Trophoblast cell (in vitro differentiated cells and primary cell): ENCODE measurements around the gene ABI3.

ENCODE experiments used
- DNase-seq, 2 donors: peaks; one replicate each; pipeline ENCODE4 v3.0.0-alpha.2; 2016
- H2AFZ ChIP-seq: 2 replicates; pipeline ENCODE4 v1.6.1; 2013; ENCODE audit warnings: low read length, moderate library complexity, mild to moderate bottlenecking; ENCODE audit not compliant: insufficient read depth, poor library complexity
- H2AK5ac ChIP-seq: 2 replicates; pipeline ENCODE4 v1.6.1; 2013; ENCODE audit warnings: mild to moderate bottlenecking, low read length
- H2BK120ac ChIP-seq: 2 replicates; pipeline ENCODE4 v1.6.1; 2013; ENCODE audit warnings: low read length, mild to moderate bottlenecking, moderate library complexity; ENCODE audit not compliant: insufficient read depth, poor library complexity
- H2BK12ac ChIP-seq: 2 replicates; pipeline ENCODE4 v1.6.1; 2013; ENCODE audit warnings: mild to moderate bottlenecking, low read length, moderate library complexity
- H2BK5ac ChIP-seq: 2 replicates; pipeline ENCODE4 v1.6.1; 2013; ENCODE audit warnings: low read length, low read depth, moderate library complexity, mild to moderate bottlenecking; ENCODE audit not compliant: poor library complexity
- H3K14ac ChIP-seq: 2 replicates; pipeline ENCODE4 v1.6.1; 2013; ENCODE audit warnings: mild to moderate bottlenecking, low read length
- H3K18ac ChIP-seq: 2 replicates; pipeline ENCODE4 v1.6.1; 2013; ENCODE audit warnings: mild to moderate bottlenecking, low read length
- H3K23ac ChIP-seq: 2 replicates; pipeline ENCODE4 v1.6.1; 2013; ENCODE audit warnings: low read length
- H3K27ac ChIP-seq: 2 replicates; pipeline ENCODE4 v1.5.1; 2013; ENCODE audit warnings: low read depth, mild to moderate bottlenecking, inconsistent platforms, low read length, moderate library complexity
- H3K27me3 ChIP-seq: 2 replicates; pipeline ENCODE4 v1.6.1; 2013; ENCODE audit warnings: inconsistent platforms, mild to moderate bottlenecking, low read length, moderate library complexity; ENCODE audit not compliant: insufficient read depth
- H3K36me3 ChIP-seq, 2 experiments: 1 replicate in 1 of 2; 2 replicates in 1 of 2; pipeline ENCODE4 v1.6.1; 2013; ENCODE audit warnings: low read length in 2 of 2, mild to moderate bottlenecking in 2 of 2, moderate library complexity in 1 of 2; ENCODE audit not compliant: insufficient read depth in 2 of 2, control insufficient read depth in 1 of 2
- H3K4ac ChIP-seq: 2 replicates; pipeline ENCODE4 v1.6.1; 2013; ENCODE audit warnings: low read depth, mild to moderate bottlenecking, low read length, moderate library complexity
- H3K4me1 ChIP-seq, 2 experiments: 1 replicate in 1 of 2; 2 replicates in 1 of 2; pipeline ENCODE4 v1.6.1; 2013; ENCODE audit warnings: low read length in 2 of 2, mild to moderate bottlenecking in 2 of 2, moderate library complexity in 1 of 2; ENCODE audit not compliant: insufficient read depth in 2 of 2, control insufficient read depth in 1 of 2
- H3K4me2 ChIP-seq: 2 replicates; pipeline ENCODE4 v1.6.1; 2013; ENCODE audit warnings: inconsistent platforms, mild to moderate bottlenecking, low read length, moderate library complexity
- H3K4me3 ChIP-seq: 2 replicates; pipeline ENCODE4 v1.5.1; 2013; ENCODE audit warnings: mild to moderate bottlenecking, low read depth, low read length, inconsistent platforms
- H3K79me1 ChIP-seq: one replicate; pipeline ENCODE4 v1.6.1; 2013; ENCODE audit warnings: low read length
- H3K79me2 ChIP-seq: 2 replicates; pipeline ENCODE4 v1.6.1; 2013; ENCODE audit warnings: low read length, mild to moderate bottlenecking; ENCODE audit not compliant: control insufficient read depth, insufficient read depth, poor library complexity
- H3K9ac ChIP-seq: 2 replicates; pipeline ENCODE4 v1.6.1; 2013; ENCODE audit warnings: mild to moderate bottlenecking, low read length
- H3K9me3 ChIP-seq: 2 replicates; pipeline ENCODE4 v1.6.1; 2013; ENCODE audit warnings: low read depth, mild to moderate bottlenecking, control low read depth, inconsistent platforms, low read length; ENCODE audit not compliant: insufficient read depth
- H4K12ac ChIP-seq: 2 replicates; pipeline ENCODE4 v1.6.1; 2013; ENCODE audit warnings: low read depth, mild to moderate bottlenecking, low read length, moderate library complexity
- H4K8ac ChIP-seq: 2 replicates; pipeline ENCODE4 v1.6.1; 2013; ENCODE audit warnings: low read depth, mild to moderate bottlenecking, low read length, moderate library complexity
- H4K91ac ChIP-seq: one replicate; pipeline ENCODE4 v1.6.1; 2013; ENCODE audit warnings: low read depth, mild to moderate bottlenecking, low read length, moderate library complexity
- WGBS: extraction: QIAGEN DNeasy Blood & Tissue Kit; methylation state at CpG from one replicate; pipeline ENCODE4 v1.1.7; 2013; ENCODE audit warnings: missing lambda C conversion rate; ENCODE audit not compliant: insufficient read length, insufficient coverage; ENCODE audit errors: extremely low coverage; 5-methylcytosine and 5-hydroxymethylcytosine counted together

ABI3 gene

GRCh38 chr17:49196520-49196919, 14.0 kb upstream of the ABI3 start:
- H2AK5ac ChIP-seq: no peak overlapping the region
- H2BK5ac ChIP-seq: no peak overlapping the region
- H4K12ac ChIP-seq: no peak overlapping the region
- no peak overlapping the region for H3K4me2 ChIP-seq
- no peaks in the 10 kb centered on the region for H3K36me3 ChIP-seq
- H4K91ac ChIP-seq: no peak overlapping the region
- no peak overlapping the region for H3K14ac ChIP-seq
- H3K18ac ChIP-seq: no peak overlapping the region
- H3K4me1 ChIP-seq: peaks cover 2 to 3% of the 10 kb centered on the region in 2 experiments
- no peak overlapping the region for H2BK12ac ChIP-seq
- H3K4ac ChIP-seq: no peak overlapping the region
- no peak overlapping the region for H3K27ac ChIP-seq
- H3K4me3 ChIP-seq: no peak overlapping the region
- no peak overlapping the region for H2BK120ac ChIP-seq
- H3K23ac ChIP-seq: no peak overlapping the region
- WGBS: no CpG with 5 or more reads among the region's 3 CpGs
- H2AFZ ChIP-seq: no peak overlapping the region
- H4K8ac ChIP-seq: no peak overlapping the region
- H3K9ac ChIP-seq: no peak overlapping the region
- no peaks in the 10 kb centered on the region for H3K27me3 ChIP-seq
- DNase-seq: no peak
- H3K9me3 ChIP-seq: no peaks in the 10 kb centered on the region
- peaks cover 2% of the 10 kb centered on the region for H3K79me2 ChIP-seq
- H3K79me1 ChIP-seq: peaks cover 4% of the 10 kb centered on the region

GRCh38 chr17:49197346-49197998, 13.0 kb upstream of the ABI3 start:
- Histone ChIP-seq H3K9me3 (no peaks in the 10 kb centered on the region), H2BK12ac (no peak overlapping the region), H3K36me3 (no peaks in the 10 kb centered on the region), H2BK5ac (no peak overlapping the region), H3K14ac (no peak overlapping the region), H4K12ac (no peak overlapping the region), H3K4me2 (no peak overlapping the region), H3K27ac (no peak overlapping the region), H3K9ac (no peak overlapping the region), H3K4me1 (peaks cover 2 to 3% of the 10 kb centered on the region in 2 experiments), H4K91ac (no peak overlapping the region), H3K79me1 (peaks cover 2% of the 10 kb centered on the region), H3K23ac (no peak overlapping the region), H2AK5ac (no peak overlapping the region), H2AFZ (no peak overlapping the region), H3K79me2 (no peaks in the 10 kb centered on the region), H3K18ac (no peak overlapping the region), H3K27me3 (no peaks in the 10 kb centered on the region), H3K4me3 (no peak overlapping the region), H2BK120ac (no peak overlapping the region), H3K4ac (no peak overlapping the region), H4K8ac (no peak overlapping the region)
- WGBS: no CpG with 5 or more reads among the region's 5 CpGs
- no peak for DNase-seq

- Histone ChIP-seq H3K9ac (no peak overlapping the region), H3K4me1 (peaks cover 2 to 3% of the 10 kb centered on the region in 2 experiments), H3K79me2 (no peaks in the 10 kb centered on the region), H3K4me2 (no peak overlapping the region), H3K4me3 (no peak overlapping the region), H2AFZ (no peak overlapping the region), H2BK120ac (no peak overlapping the region), H3K36me3 (no peaks in the 10 kb centered on the region), H3K27me3 (no peaks in the 10 kb centered on the region), H3K9me3 (no peaks in the 10 kb centered on the region), H3K4ac (no peak overlapping the region), H4K8ac (no peak overlapping the region), H2BK12ac (no peak overlapping the region), H3K14ac (no peak overlapping the region), H2BK5ac (no peak overlapping the region), H3K18ac (no peak overlapping the region), H3K23ac (no peak overlapping the region), H3K27ac (no peak overlapping the region), H4K91ac (no peak overlapping the region), H4K12ac (no peak overlapping the region), H3K79me1 (no peaks in the 10 kb centered on the region), H2AK5ac (no peak overlapping the region)
- no CpG with 5 or more reads among the region's 2 CpGs for WGBS
- DNase-seq: no peak
Measured at GRCh38 chr17:49198211-49198610, 12.3 kb upstream of the ABI3 start.

GRCh38 chr17:49200423-49201083, 10.0 kb upstream of the ABI3 start:
- no peaks in the 10 kb centered on the region for H3K4me1 ChIP-seq
- H3K4me2 ChIP-seq: no peak overlapping the region
- no peak overlapping the region for H3K23ac ChIP-seq
- no CpG with 5 or more reads among the region's 13 CpGs for WGBS
- no peaks in the 10 kb centered on the region for H3K9me3 ChIP-seq
- DNase-seq: no peak
- no peak overlapping the region for H4K8ac ChIP-seq
- no peak overlapping the region for H2BK5ac ChIP-seq
- H3K27me3 ChIP-seq: no peaks in the 10 kb centered on the region
- H4K12ac ChIP-seq: no peak overlapping the region
- H3K36me3 ChIP-seq: no peaks in the 10 kb centered on the region
- no peaks in the 10 kb centered on the region for H3K79me1 ChIP-seq
- H2AFZ ChIP-seq: no peak overlapping the region
- no peak overlapping the region for H3K9ac ChIP-seq
- no peak overlapping the region for H2BK120ac ChIP-seq
- H3K14ac ChIP-seq: no peak overlapping the region
- no peak overlapping the region for H3K4ac ChIP-seq
- H3K18ac ChIP-seq: no peak overlapping the region
- H4K91ac ChIP-seq: no peak overlapping the region
- no peak overlapping the region for H3K4me3 ChIP-seq
- H3K27ac ChIP-seq: no peak overlapping the region
- H2AK5ac ChIP-seq: no peak overlapping the region
- H2BK12ac ChIP-seq: no peak overlapping the region
- H3K79me2 ChIP-seq: no peaks in the 10 kb centered on the region
